Activated T-cell treated with anti-CD3 and anti-CD28 coated beads for 24 hours (primary cell): ENCODE results near the gene PIK3CB.

Source experiments
- DNase-seq: peaks from one replicate; pipeline ENCODE4 v3.0.0-alpha.2; 2020; ENCODE audit warnings: low read depth

PIK3CB gene

DNA sequence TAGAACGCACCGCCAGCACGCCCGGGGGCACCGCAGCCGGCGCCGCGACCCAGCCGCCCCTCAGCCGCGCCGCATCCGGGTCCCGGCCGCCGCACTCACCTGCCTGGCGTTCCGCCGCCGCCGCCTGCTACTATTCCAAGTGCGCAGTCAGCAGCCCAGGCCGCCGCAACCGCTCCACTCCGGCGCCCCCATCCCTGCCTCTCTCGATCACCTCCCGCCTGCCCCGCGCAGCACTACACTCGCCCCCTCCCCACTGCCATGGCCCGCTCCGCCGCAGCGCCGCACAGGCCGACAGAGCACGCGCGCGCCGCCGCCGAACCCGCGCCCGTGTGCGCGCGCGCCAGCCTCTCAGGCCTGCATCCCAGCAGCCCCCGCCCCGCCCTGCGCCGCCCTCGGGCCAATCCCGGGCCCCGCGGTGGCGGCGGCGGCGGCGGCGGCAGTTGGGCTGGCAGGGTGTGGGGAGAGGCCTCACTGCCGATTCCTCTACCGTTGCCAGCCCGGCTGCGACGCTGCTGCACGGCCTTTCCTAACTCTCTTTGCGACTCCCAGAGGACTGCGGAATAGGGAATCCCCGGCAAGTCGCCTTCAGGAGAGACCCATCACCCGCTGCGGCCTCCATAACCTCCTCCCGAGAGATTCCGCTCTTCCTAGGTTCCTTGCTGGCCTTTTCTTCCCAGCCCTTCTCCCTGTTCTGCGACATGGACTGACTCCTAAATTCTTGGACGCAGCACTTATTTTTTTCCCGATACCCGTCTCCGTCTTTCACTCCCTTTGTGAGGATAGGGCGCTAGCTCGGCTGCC, at the start of gene PIK3CB:
Gene PIK3CB (minus strand): TSS at position 333 of the 801 bp plus-strand sequence. CDS start 75,585 bp downstream, outside the sequence.
- DNase-seq, result peak; percentile 84

- no peak for DNase-seq
Observed at GRCh38 chr3:138881233-138881632, 46.5 kb upstream of the PIK3CB start.

GRCh38 chr3:138879541-138880380, 45.0 kb upstream of the PIK3CB start:
- no peak for DNase-seq

- no peak for DNase-seq
Observed at GRCh38 chr3:138877226-138877625, 42.5 kb upstream of the PIK3CB start.

GRCh38 chr3:138875754-138876664, 41.3 kb upstream of the PIK3CB start:
- DNase-seq, result no peak

DNA sequence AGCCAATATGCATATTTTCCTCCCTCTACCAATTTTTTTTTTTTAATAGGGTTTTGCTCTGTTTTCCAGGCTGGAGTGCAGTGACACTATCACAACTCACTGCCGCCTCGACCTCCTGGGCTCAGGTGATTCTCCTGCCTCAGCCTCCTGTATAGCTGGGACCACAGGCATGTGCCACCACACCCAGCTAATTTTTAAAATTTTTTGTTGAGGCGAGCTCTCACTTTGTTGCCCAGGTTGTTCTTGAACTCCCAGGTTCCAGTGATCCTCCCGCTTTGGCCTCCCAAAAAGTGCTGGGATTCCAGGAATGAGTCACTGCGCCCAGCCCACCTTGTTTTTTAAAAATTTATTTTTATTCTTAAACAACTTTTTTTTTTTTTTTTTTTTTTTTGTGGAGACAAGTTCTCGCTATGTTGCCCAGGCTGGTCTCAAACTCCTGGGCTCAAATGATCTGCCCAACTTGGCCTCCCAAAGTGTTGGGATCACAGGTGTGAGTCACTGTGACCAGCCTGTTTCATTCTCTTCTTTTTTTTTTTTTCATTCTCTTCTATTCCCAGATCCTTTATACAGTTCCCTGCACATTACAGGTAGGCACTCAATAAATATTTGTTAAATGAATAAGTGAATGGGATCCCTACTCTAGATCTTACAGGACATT, 40.5 kb upstream of the PIK3CB start:
- no peak for DNase-seq

DNA sequence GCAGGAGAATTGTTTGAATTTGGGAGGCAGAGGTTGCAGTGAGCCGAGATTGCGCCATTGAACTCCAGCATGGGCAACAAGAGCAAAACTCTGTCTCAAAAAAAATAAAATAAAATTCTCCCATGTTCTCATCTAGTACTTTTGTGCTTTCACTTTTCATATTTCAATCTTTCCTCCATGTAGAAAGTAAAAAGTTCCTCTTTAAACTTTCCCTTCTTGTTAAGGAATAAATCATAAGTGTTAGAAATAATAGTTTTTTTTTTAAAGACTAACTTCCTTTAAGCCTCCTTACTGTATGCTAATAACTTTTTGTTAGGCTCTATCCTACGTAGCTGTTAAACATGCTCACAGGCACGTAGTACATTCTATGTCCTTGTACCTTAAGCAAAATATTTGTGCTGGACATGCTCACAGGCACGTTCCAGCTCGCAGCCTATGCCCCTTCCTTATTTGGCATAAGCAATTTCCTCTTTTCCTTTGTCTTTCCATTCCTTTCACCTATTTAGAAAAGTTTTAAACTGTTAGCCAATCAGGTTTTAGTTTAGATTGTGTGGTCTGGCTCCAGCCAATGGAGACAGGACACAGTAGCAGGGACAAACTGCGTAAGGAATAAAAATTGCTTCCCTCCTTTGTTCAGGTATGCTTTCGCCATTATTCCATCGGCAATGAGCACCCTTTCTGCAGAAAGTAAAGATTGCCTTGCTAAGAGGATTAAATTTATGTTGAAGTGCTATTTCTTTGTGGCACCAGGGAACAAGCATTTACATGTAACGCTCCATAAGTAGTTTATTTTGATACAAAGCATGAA, 38.9 kb upstream of the PIK3CB start:
- no peak for DNase-seq

GRCh38 chr3:138872632-138873031, 37.9 kb upstream of the PIK3CB start:
- DNase-seq, result no peak

DNA sequence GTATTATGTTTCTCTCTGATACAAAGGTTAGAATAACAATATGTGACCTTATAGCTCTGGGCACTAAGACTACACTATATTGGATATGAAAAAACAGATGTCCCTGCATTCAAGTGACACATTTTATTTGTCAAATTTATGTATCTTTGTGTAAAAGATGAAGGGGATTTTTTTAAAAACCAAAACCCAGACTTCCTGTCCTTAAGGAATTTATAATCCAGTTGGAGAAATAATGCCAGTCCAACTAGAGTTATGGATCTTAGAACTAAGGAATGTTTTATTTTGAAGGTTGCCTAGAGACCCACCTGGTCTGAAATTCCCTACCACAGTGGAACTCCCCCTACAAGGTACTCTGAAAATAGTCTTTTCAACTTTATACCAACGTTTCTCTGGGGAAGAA, 33.3 kb upstream of the PIK3CB start:
- DNase-seq, result no peak

DNA sequence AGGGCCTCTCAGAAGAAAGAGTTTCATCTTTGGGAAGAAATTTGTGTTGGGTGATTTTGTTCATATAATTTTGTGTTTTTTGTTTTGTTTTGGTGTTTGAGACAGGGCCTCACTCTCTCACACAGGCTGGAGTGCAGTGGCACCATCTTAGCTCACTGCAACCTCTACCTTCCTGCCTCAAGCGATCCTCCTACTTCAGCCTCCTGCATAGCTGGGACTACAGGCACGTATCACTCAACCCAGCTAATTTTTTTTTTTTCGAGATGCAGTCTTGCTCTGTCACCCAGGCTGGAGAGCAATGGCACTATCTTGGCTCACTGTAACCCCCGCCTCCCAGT, 29.0 kb upstream of the PIK3CB start:
- no peak for DNase-seq

- no peak for DNase-seq
Observed at GRCh38 chr3:138862924-138863775, 28.4 kb upstream of the PIK3CB start.

DNA sequence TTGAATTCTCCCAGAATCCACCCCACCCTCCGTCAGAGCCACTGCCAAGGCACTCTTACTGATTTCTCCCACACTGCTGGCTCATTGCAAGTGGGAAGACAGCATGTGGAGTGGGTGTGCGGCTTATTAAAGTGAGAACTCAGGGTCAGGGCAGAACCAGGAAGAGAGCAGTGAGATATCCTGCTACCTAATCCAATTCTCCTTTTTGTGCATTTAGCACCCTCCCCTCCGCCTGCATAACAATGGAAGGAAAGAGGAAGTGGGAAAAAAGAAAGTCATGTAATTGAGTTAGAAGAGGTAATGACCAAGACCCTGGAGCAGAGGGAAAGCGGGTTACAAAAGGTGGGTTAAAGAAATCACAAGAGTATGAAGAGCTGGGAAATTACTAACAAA, 27.8 kb upstream of the PIK3CB start:
- DNase-seq, result no peak

DNA sequence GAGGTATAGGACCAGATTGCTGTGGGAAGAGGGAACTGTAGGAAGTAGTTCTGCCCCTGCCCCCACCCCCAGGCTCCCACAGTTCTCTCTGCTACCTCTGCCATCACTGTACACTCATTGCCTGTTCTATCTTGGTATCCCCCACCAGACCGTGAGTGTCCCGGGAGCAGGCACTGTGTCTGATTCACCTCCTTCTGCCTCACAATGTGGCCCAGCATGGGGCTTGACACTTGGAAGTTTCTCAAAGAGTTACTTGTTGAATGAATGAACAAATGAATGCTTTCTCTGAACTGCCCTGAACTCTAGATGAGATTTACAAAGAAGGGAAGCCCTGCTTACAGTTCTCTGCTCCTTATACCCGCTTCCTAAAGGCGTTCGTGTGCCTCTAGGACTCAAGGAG, 27.1 kb upstream of the PIK3CB start:
- no peak for DNase-seq

DNA sequence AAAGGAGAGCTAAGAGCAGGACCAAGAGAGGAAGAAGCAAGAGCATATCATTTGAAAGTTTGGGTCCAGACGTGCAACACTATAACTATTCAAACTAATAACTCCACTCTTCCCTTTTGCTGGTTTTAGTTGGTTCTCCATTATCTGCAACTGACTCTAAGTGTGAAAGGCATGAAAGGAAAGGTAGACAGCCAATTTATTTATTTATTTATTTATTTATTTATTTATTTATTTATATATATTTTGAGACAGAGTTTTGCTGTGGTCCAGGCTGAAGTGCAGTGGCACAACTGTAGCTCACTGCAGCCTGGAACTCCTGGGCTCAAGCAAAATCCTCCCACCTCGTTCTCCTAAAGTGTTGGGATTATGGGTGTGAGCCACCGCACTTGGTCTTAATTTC, 22.1 kb upstream of the PIK3CB start:
- DNase-seq, result no peak

DNA sequence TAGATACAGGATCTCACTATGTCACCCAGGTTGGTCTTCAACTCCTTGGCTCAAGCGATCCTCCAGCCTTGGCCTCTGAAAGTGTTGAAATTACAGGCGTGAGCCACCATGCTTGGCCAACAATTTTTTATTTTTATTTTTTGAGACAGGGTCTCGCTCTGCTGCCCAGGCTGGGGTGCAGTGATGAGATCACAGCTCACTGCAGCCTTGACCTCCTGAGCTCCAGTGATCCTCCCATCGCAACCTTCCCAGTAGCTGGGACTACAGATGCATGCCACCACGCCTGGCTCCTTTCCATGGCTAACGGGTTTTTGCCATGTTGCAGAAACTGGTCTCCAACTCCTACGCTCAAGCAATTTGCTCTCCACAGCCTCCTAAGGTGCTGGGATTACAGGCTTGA, 20.2 kb upstream of the PIK3CB start:
- no peak for DNase-seq

- DNase-seq, result no peak
Observed at GRCh38 chr3:138854204-138854603, 19.5 kb upstream of the PIK3CB start.

- no peak for DNase-seq
Observed at GRCh38 chr3:138850151-138850550, 15.4 kb upstream of the PIK3CB start.

- DNase-seq, result no peak
Observed at GRCh38 chr3:138849222-138849940, 14.7 kb upstream of the PIK3CB start.

DNA sequence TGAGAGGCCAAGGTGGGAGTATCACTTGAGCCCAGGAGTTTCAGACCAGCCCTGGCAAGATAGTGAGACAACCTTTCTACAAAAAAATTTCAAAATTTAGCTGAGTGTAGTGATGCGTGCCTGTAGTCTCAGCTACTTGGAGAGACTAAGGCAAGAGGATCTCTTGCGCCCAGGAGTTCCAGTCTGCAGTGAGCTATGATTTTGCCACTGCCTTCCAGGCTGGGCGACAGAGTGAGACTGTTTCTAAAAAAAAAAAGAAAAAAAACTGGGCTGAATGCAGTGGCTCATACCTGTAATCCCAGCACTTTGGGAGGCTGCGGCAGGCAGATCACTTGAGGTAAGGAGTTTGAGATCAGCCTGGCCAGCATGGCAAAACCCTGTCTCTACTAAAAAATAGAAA, 14.0 kb upstream of the PIK3CB start:
- DNase-seq, result no peak
